SK-N-SH (cell line): ENCODE measurements around the gene CISD1. TPM values are rescaled to one million over a fixed set of nuclear protein-coding genes. Genes with fewer than 3 reads are reported as not detected.

Experiments
- CTCF ChIA-PET: fragments of 300-600, 350-600 bp; formaldehyde crosslinking; extraction: SDS; loops from one replicate; lab custom pipeline; 2021; lab: Yijun Ruan, JAX
- POLR2A ChIA-PET: fragments of 350-600 bp; sonication (Branson Sonifier 250); formaldehyde crosslinking; extraction: SDS; loops from one replicate; lab custom pipeline; 2020; ENCODE audit warnings: antibody characterized with exemption, inconsistent platforms; lab: Yijun Ruan, JAX
- DNase-seq: peaks from one replicate; pipeline ENCODE4 v3.0.0; 2012
- H2AFZ ChIP-seq: fragments of 200-600 bp; sonication (generic); 2 replicates; pipeline ENCODE4 v1.8.1; 2016; ENCODE audit warnings: antibody characterized with exemption, mild to moderate bottlenecking, low read depth
- H3F3A ChIP-seq: fragments of 200-600 bp; sonication (generic); replicated peaks from 2 replicates; pipeline ENCODE3; 2016; ENCODE audit warnings: antibody characterized with exemption, mild to moderate bottlenecking; ENCODE audit not compliant: insufficient read depth
- H3K27ac ChIP-seq, 2 experiments: fragments of 200-500 bp in 1 of 2; fragments of 200-600 bp in 1 of 2; sonication (Bioruptor generic) in 1 of 2; sonication (generic), shearing (Covaris generic) in 1 of 2; 2 replicates each; pipeline versions ENCODE4 v1.5.1 to v1.6.1; 2014 to 2016; ENCODE audit warnings: low read depth in 2 of 2, inconsistent platforms in 1 of 2, low read length in 1 of 2, mild to moderate bottlenecking in 1 of 2, mixed read lengths in 1 of 2
- H3K27me3 ChIP-seq: fragments of 200-600 bp; sonication (generic), shearing (Covaris generic); 2 replicates; pipeline ENCODE4 v1.6.1; 2016; ENCODE audit warnings: mixed run types; ENCODE audit not compliant: insufficient read depth
- H3K36me3 ChIP-seq, 2 experiments: fragments of 200-500 bp in 1 of 2; fragments of 200-600 bp in 1 of 2; sonication (Bioruptor generic) in 1 of 2; sonication (generic) in 1 of 2; replicated peaks in 1 of 2; 2 replicates each; pipeline versions ENCODE3 to v1.5.1; 2014 to 2016; ENCODE audit warnings: low read length in 1 of 2, mild to moderate bottlenecking in 1 of 2; ENCODE audit not compliant: insufficient read depth in 2 of 2, control insufficient read depth in 1 of 2
- H3K4me1 ChIP-seq, 2 experiments: fragments of 200-500 bp in 1 of 2; fragments of 200-600 bp in 1 of 2; sonication (Bioruptor generic) in 1 of 2; sonication (generic), shearing (Covaris generic) in 1 of 2; 2 replicates each; pipeline versions ENCODE4 v1.5.1 to v1.6.1; 2014 to 2016; ENCODE audit warnings: low read depth in 1 of 2, low read length in 1 of 2, mixed run types in 1 of 2; ENCODE audit not compliant: insufficient read depth in 2 of 2, control insufficient read depth in 1 of 2
- H3K4me2 ChIP-seq: fragments of 200-600 bp; sonication (generic), shearing (Covaris generic); 2 replicates; pipeline ENCODE4 v1.6.1; 2017; ENCODE audit warnings: mixed run types
- H3K4me3 ChIP-seq, 2 experiments: fragments of 200-500 bp in 1 of 2; fragments of 200-600 bp in 1 of 2; sonication (Bioruptor generic) in 1 of 2; sonication (generic), shearing (Covaris generic) in 1 of 2; 2 replicates each; pipeline versions ENCODE4 v1.5.1 to v1.8.1; 2014 to 2016; ENCODE audit warnings: low read depth in 2 of 2, inconsistent platforms in 1 of 2, low read length in 1 of 2, mild to moderate bottlenecking in 1 of 2, mixed read lengths in 1 of 2, moderate library complexity in 1 of 2
- H3K79me2 ChIP-seq: fragments of 200-600 bp; sonication (generic); 2 replicates; pipeline ENCODE4 v1.8.1; 2017; ENCODE audit warnings: mild to moderate bottlenecking; ENCODE audit not compliant: insufficient read depth
- H3K9ac ChIP-seq: fragments of 200-600 bp; sonication (generic); 2 replicates; pipeline ENCODE4 v1.6.1; 2017; ENCODE audit warnings: mixed run types
- H3K9me2 ChIP-seq: fragments of 200-600 bp; sonication (generic); 2 replicates; pipeline ENCODE4 v1.6.1; 2017; ENCODE audit warnings: mixed run types
- H3K9me3 ChIP-seq: fragments of 200-600 bp; sonication (generic); 2 replicates; pipeline ENCODE4 v1.6.1; 2017; ENCODE audit warnings: mixed run types, mild to moderate bottlenecking, moderate library complexity
- H4K20me1 ChIP-seq: fragments of 200-600 bp; sonication (generic); 2 replicates; pipeline ENCODE4 v1.6.1; 2017; ENCODE audit warnings: mild to moderate bottlenecking, mixed run types; ENCODE audit not compliant: insufficient read depth
- CHD2 ChIP-seq: fragments of 150-350 bp; IDR thresholded peaks from 2 replicates; pipeline ENCODE4 v1.6.1; 2018; ENCODE audit warnings: low read length; ENCODE audit not compliant: partially characterized antibody
- EP300 ChIP-seq, 2 experiments: IDR thresholded peaks; 2 replicates each; pipeline versions ENCODE4 v1.4.0 to v1.6.1; 2012; ENCODE audit warnings: borderline replicate concordance in 1 of 2, low read depth in 1 of 2, low read length in 1 of 2
- FOSL2 ChIP-seq: IDR thresholded peaks from 2 replicates; pipeline ENCODE4 v1.4.0; 2012; ENCODE audit warnings: low read depth, mild to moderate bottlenecking, moderate library complexity, borderline replicate concordance
- FOXM1 ChIP-seq: IDR thresholded peaks from 2 replicates; pipeline ENCODE4 v1.4.0; 2012; ENCODE audit warnings: low read depth, mild to moderate bottlenecking
- GABPA ChIP-seq: IDR thresholded peaks from 2 replicates; pipeline ENCODE4 v1.4.0; 2012; ENCODE audit warnings: low read depth, mild to moderate bottlenecking
- GATA2 ChIP-seq: sonication (generic); formaldehyde crosslinking; IDR thresholded peaks from 2 replicates; pipeline ENCODE4 v1.5.0; 2020; ENCODE audit warnings: mild to moderate bottlenecking, missing genetic modification reagents
- JUND ChIP-seq: IDR thresholded peaks from 2 replicates; pipeline ENCODE4 v1.4.0; 2012
- MEF2A ChIP-seq: IDR thresholded peaks from 2 replicates; pipeline ENCODE4 v1.4.0; 2012; ENCODE audit warnings: low read depth, borderline replicate concordance
- NFIC ChIP-seq: IDR thresholded peaks from 2 replicates; pipeline ENCODE4 v1.4.0; 2012; ENCODE audit warnings: borderline replicate concordance
- NRF1 ChIP-seq: IDR thresholded peaks from 2 replicates; pipeline ENCODE4 v1.6.1; 2012; ENCODE audit warnings: low read depth, mild to moderate bottlenecking, low read length
- POLR2AphosphoS5 ChIP-seq: IDR thresholded peaks from 2 replicates; pipeline ENCODE4 v1.6.1; 2012; ENCODE audit warnings: low read depth, low read length
- REST ChIP-seq: IDR thresholded peaks from 2 replicates; pipeline ENCODE4 v1.6.1; 2012; ENCODE audit warnings: mild to moderate bottlenecking, low read depth, low read length, moderate library complexity
- RXRA ChIP-seq: IDR thresholded peaks from 2 replicates; pipeline ENCODE4 v1.4.0; 2012; ENCODE audit warnings: low read depth, mild to moderate bottlenecking, borderline replicate concordance
- SIN3A ChIP-seq: IDR thresholded peaks from 2 replicates; pipeline ENCODE4 v1.6.1; 2012; ENCODE audit warnings: low read depth, mild to moderate bottlenecking, low read length, moderate library complexity, borderline replicate concordance
- SMC3 ChIP-seq: IDR thresholded peaks from 2 replicates; pipeline ENCODE4 v1.6.1; 2012; ENCODE audit warnings: low read depth, low read length, improper control_type of control experiment
- TCF12 ChIP-seq: IDR thresholded peaks from 2 replicates; pipeline ENCODE4 v1.4.0; 2012
- TEAD4 ChIP-seq: IDR thresholded peaks from 2 replicates; pipeline ENCODE4 v1.4.0; 2012; ENCODE audit warnings: mild to moderate bottlenecking, borderline replicate concordance; ENCODE audit not compliant: insufficient read depth
- USF1 ChIP-seq: IDR thresholded peaks from 2 replicates; pipeline ENCODE4 v1.4.0; 2012; ENCODE audit warnings: low read depth, borderline replicate concordance
- USF2 ChIP-seq: fragments of 150-350 bp; IDR thresholded peaks from 2 replicates; pipeline ENCODE4 v1.6.1; 2017; ENCODE audit warnings: antibody characterized with exemption, low read length, low read depth, borderline replicate concordance
- ZBTB33 ChIP-seq: IDR thresholded peaks from 2 replicates; pipeline ENCODE4 v1.4.0; 2012; ENCODE audit warnings: low read depth, borderline replicate concordance
- WGBS: methylation state at CpG from one replicate; pipeline ENCODE4 v1.1.6; 2017; ENCODE audit warnings: low lambda C conversion rate; 5-methylcytosine and 5-hydroxymethylcytosine counted together
- polyA plus RNA-seq, 3 experiments: library from polyadenylated mRNA; depleted of rRNA; stranded (reverse); fragments of >200 nt; gene quantifications; 2 replicates each; pipeline ENCODE4 v1.2.3, GENCODE V29; 2012
- TF ChIP-seq, protein P1 (sequence below): IDR thresholded peaks from 2 replicates; pipeline ENCODE4; 2012
- TF ChIP-seq, protein P2 (sequence below): fragments of 200-600 bp; sonication (generic); IDR thresholded peaks from 2 replicates; pipeline ENCODE4 v1.6.1; 2017; ENCODE audit warnings: antibody characterized with exemption, mild to moderate bottlenecking, moderate library complexity
- TF ChIP-seq, protein P3 (sequence below): IDR thresholded peaks from 2 replicates; pipeline ENCODE4 v1.4.0; 2012; ENCODE audit warnings: low read depth

CISD1 gene
- polyA plus RNA-seq, 1 of the 3 experiments (the other 2 are of a cell fraction) = 34.1 TPM

GRCh38 chr10:58280477-58280876 lies 11.5 kb downstream of the CISD1 start:
- 17% methylated on average over 3 of the region's 3 CpGs for WGBS
- Histone ChIP-seq H2AFZ (peak overlapping the region; percentile 50; the same call in 1 of the 2 replicates), H3K27me3 (no peaks in the 10 kb centered on the region), H3K4me1 (peaks cover 2 to 26% of the 10 kb centered on the region in 2 experiments; a peak in 3 of 4 replicates), H3K79me2 (peaks cover 35% of the 10 kb centered on the region), H3K36me3 (peaks cover 19 to 32% of the 10 kb centered on the region in 2 experiments), H3K9ac (no peak overlapping the region), H3K27ac (peak overlapping the region; percentile 73 to 86; a peak in 3 of 4 replicates), H4K20me1 (no peaks in the 10 kb centered on the region), H3K9me3 (no peaks in the 10 kb centered on the region), H3F3A (peaks cover 18% of the 10 kb centered on the region), H3K9me2 (no peaks in the 10 kb centered on the region), H3K4me3 (no peak overlapping the region), H3K4me2 (peak overlapping the region; percentile 51; the same call in 1 of the 2 replicates)
- POLR2A ChIA-PET = no interaction called here
- DNase-seq = no peak
- CTCF ChIA-PET = interaction anchor here (1.0 to 1.7 kb wide), 4 partner anchors 11 to 128 kb away, joined by 3 to 7 read pairs (median 4); no protein-coding TSS in a partner anchor
- peak; percentile 83 for TF ChIP-seq MEF2A
- TF ChIP-seq TEAD4 = peak; percentile 89
- peak; percentile 69; the same call in 1 of the 2 replicates for TF ChIP-seq POLR2AphosphoS5
- TF ChIP-seq, protein P1, sequence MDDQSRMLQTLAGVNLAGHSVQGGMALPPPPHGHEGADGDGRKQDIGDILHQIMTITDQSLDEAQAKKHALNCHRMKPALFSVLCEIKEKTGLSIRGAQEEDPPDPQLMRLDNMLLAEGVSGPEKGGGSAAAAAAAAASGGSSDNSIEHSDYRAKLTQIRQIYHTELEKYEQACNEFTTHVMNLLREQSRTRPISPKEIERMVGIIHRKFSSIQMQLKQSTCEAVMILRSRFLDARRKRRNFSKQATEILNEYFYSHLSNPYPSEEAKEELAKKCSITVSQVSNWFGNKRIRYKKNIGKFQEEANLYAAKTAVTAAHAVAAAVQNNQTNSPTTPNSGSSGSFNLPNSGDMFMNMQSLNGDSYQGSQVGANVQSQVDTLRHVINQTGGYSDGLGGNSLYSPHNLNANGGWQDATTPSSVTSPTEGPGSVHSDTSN = peak; percentile 73
- TF ChIP-seq CHD2 = no peak
- no peak for TF ChIP-seq USF2
- no peak for TF ChIP-seq FOXM1
- TF ChIP-seq JUND = peak; percentile 99
- TF ChIP-seq, protein P2, sequence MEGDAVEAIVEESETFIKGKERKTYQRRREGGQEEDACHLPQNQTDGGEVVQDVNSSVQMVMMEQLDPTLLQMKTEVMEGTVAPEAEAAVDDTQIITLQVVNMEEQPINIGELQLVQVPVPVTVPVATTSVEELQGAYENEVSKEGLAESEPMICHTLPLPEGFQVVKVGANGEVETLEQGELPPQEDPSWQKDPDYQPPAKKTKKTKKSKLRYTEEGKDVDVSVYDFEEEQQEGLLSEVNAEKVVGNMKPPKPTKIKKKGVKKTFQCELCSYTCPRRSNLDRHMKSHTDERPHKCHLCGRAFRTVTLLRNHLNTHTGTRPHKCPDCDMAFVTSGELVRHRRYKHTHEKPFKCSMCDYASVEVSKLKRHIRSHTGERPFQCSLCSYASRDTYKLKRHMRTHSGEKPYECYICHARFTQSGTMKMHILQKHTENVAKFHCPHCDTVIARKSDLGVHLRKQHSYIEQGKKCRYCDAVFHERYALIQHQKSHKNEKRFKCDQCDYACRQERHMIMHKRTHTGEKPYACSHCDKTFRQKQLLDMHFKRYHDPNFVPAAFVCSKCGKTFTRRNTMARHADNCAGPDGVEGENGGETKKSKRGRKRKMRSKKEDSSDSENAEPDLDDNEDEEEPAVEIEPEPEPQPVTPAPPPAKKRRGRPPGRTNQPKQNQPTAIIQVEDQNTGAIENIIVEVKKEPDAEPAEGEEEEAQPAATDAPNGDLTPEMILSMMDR = no peak
- peak; percentile 88 for TF ChIP-seq TCF12
- peak; percentile 93 for TF ChIP-seq FOSL2
- TF ChIP-seq, protein P3, sequence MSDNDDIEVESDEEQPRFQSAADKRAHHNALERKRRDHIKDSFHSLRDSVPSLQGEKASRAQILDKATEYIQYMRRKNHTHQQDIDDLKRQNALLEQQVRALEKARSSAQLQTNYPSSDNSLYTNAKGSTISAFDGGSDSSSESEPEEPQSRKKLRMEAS = peak; percentile 65; the same call in 1 of the 2 replicates
- no peak for TF ChIP-seq USF1
- peak; percentile 74 for TF ChIP-seq NFIC
- TF ChIP-seq REST = 0 out of 2 replicates have a peak, but pooled peaks have one; percentile 16
- TF ChIP-seq GABPA = no peak
- TF ChIP-seq NRF1 = no peak
- TF ChIP-seq EP300 (IDR thresholded peaks at IDR 0.05; ENCODE audit: borderline replicate concordance in 1 of 2, low read depth in 1 of 2, low read length in 1 of 2) = peak; percentile 28 to 89; a peak in 3 of 4 replicates
- TF ChIP-seq RXRA = peak; percentile 79
- TF ChIP-seq SMC3 = no peak
- no peak for TF ChIP-seq GATA2 (CRISPR knock-in tag)
- TF ChIP-seq SIN3A = no peak
- no peak for TF ChIP-seq ZBTB33
